HepG2 (cell line): ENCODE data around the gene SPRR2G. TPM values are rescaled to one million over a fixed set of nuclear protein-coding genes. Genes with fewer than 3 reads are reported as not detected.

Experiments used
- polyA plus RNA-seq, 8 experiments: library from polyadenylated mRNA; depleted of rRNA in 3 of 8; stranded (reverse) in 7 of 8; unstranded in 1 of 8; fragments of >200 nt; fragmentation: Illumina TruSeq in 4 of 8; extraction: Trizol in 4 of 8; gene quantifications; 2 replicates each; pipeline versions ENCODE4 v1.2.1 to v1.2.3, GENCODE V29; 2011 to 2016; ENCODE audit warnings: low read depth in 4 of 8, missing spikeins in 1 of 8, mixed read lengths in 1 of 8; ENCODE audit not compliant: insufficient read depth in 1 of 8
- small RNA-seq, 3 experiments: library from RNA; depleted of rRNA; stranded (forward); fragments of <200 nt; gene quantifications; one replicate each; pipeline ENCODE3, GENCODE V24; 2012; ENCODE audit warnings: low read depth in 2 of 3, low replicate concordance in 1 of 3; ENCODE audit not compliant: insufficient read length in 3 of 3, insufficient read depth in 2 of 3
- total RNA-seq, 5 experiments: library from RNA; depleted of rRNA; stranded (reverse); fragments of >200 nt; fragmentation: Illumina TruSeq; extraction: Trizol; gene quantifications; 2 replicates each; pipeline ENCODE4 v1.2.3, GENCODE V29; 2016; ENCODE audit warnings: low read depth in 1 of 5

SPRR2G gene
- total and polyA plus RNA-seq, 2 of the 13 experiments (the other 11 are each of a cell fraction or from before 2014, with no cell fraction given): not detected

Small RNAs within 50 kb of the gene (small RNA-seq; reads per million reads assigned to genes)
- 0 reads per million in 3 experiments for gene SPRR2C

Other genes with a start within 250 kb of the SPRR2G start
- gene IVL, start 242.3 kb downstream of the SPRR2G start, total RNA-seq (2016; rRNA removed; fragmentation: Illumina TruSeq; extraction: Trizol): not detected in 2 replicates
- not detected in 2 replicates for gene IVL, start 242.3 kb downstream of the SPRR2G start, polyA plus RNA-seq (2011; rRNA removed)
- gene SPRR5, start 203.7 kb downstream of the SPRR2G start, total RNA-seq (2016; rRNA removed; fragmentation: Illumina TruSeq; extraction: Trizol): not detected in 2 replicates
- not detected in 2 replicates for gene SPRR5, start 203.7 kb downstream of the SPRR2G start, polyA plus RNA-seq (2011; rRNA removed)
- gene SPRR4, start 180.2 kb downstream of the SPRR2G start, total RNA-seq (2016; rRNA removed; fragmentation: Illumina TruSeq; extraction: Trizol): not detected in 2 replicates
- not detected in 2 replicates for gene SPRR4, start 180.2 kb downstream of the SPRR2G start, polyA plus RNA-seq (2011; rRNA removed)
- gene SPRR1A, start 166.8 kb downstream of the SPRR2G start, total RNA-seq (2016; rRNA removed; fragmentation: Illumina TruSeq; extraction: Trizol): not detected in 2 replicates
- gene SPRR1A, start 166.8 kb downstream of the SPRR2G start, polyA plus RNA-seq (2011; rRNA removed): not detected in 2 replicates
- gene SPRR3, start 149.1 kb downstream of the SPRR2G start, total RNA-seq (2016; rRNA removed; fragmentation: Illumina TruSeq; extraction: Trizol): not detected in 2 replicates
- not detected in 2 replicates for gene SPRR3, start 149.1 kb downstream of the SPRR2G start, polyA plus RNA-seq (2011; rRNA removed)
- not detected in 2 replicates for gene SPRR1B, start 119.7 kb downstream of the SPRR2G start, total RNA-seq (2016; rRNA removed; fragmentation: Illumina TruSeq; extraction: Trizol)
- gene SPRR1B, start 119.7 kb downstream of the SPRR2G start, polyA plus RNA-seq (2011; rRNA removed): not detected in 2 replicates
- gene SPRR2D, start 109.8 kb downstream of the SPRR2G start, total RNA-seq (2016; rRNA removed; fragmentation: Illumina TruSeq; extraction: Trizol): not detected in 2 replicates
- not detected in 2 replicates for gene SPRR2D, start 109.8 kb downstream of the SPRR2G start, polyA plus RNA-seq (2011; rRNA removed)
- gene SPRR2A, start 93.4 kb downstream of the SPRR2G start, total RNA-seq (2016; rRNA removed; fragmentation: Illumina TruSeq; extraction: Trizol): not detected in 2 replicates
- not detected in 2 replicates for gene SPRR2A, start 93.4 kb downstream of the SPRR2G start, polyA plus RNA-seq (2011; rRNA removed)
- not detected in 2 replicates for gene SPRR2B, start 79.3 kb downstream of the SPRR2G start, total RNA-seq (2016; rRNA removed; fragmentation: Illumina TruSeq; extraction: Trizol)
- not detected in 2 replicates for gene SPRR2B, start 79.3 kb downstream of the SPRR2G start, polyA plus RNA-seq (2011; rRNA removed)
- gene SPRR2E, start 56.4 kb downstream of the SPRR2G start, total RNA-seq (2016; rRNA removed; fragmentation: Illumina TruSeq; extraction: Trizol): not detected in 2 replicates
- gene SPRR2E, start 56.4 kb downstream of the SPRR2G start, polyA plus RNA-seq (2011; rRNA removed): not detected in 2 replicates
- not detected in 2 replicates for gene SPRR2F, start 37.4 kb downstream of the SPRR2G start, total RNA-seq (2016; rRNA removed; fragmentation: Illumina TruSeq; extraction: Trizol)
- not detected in 2 replicates for gene SPRR2F, start 37.4 kb downstream of the SPRR2G start, polyA plus RNA-seq (2011; rRNA removed)
- gene LELP1, start 52.5 kb upstream of the SPRR2G start, total RNA-seq (2016; rRNA removed; fragmentation: Illumina TruSeq; extraction: Trizol): not detected in 2 replicates
- not detected in 2 replicates for gene LELP1, start 52.5 kb upstream of the SPRR2G start, polyA plus RNA-seq (2011; rRNA removed)
- not detected in 2 replicates for gene PRR9, start 66.7 kb upstream of the SPRR2G start, total RNA-seq (2016; rRNA removed; fragmentation: Illumina TruSeq; extraction: Trizol)
- not detected in 2 replicates for gene PRR9, start 66.7 kb upstream of the SPRR2G start, polyA plus RNA-seq (2011; rRNA removed)
- gene LORICRIN, start 108.8 kb upstream of the SPRR2G start, total RNA-seq (2016; rRNA removed; fragmentation: Illumina TruSeq; extraction: Trizol): not detected in 2 replicates
- gene LORICRIN, start 108.8 kb upstream of the SPRR2G start, polyA plus RNA-seq (2011; rRNA removed): not detected in 2 replicates
- not detected in 2 replicates for gene PGLYRP3, start 162.1 kb upstream of the SPRR2G start, total RNA-seq (2016; rRNA removed; fragmentation: Illumina TruSeq; extraction: Trizol)
- not detected in 2 replicates for gene PGLYRP3, start 162.1 kb upstream of the SPRR2G start, polyA plus RNA-seq (2011; rRNA removed)
- gene PGLYRP4, start 198.0 kb upstream of the SPRR2G start, total RNA-seq (2016; rRNA removed; fragmentation: Illumina TruSeq; extraction: Trizol): not detected in 2 replicates
- gene PGLYRP4, start 198.0 kb upstream of the SPRR2G start, polyA plus RNA-seq (2011; rRNA removed): not detected in 2 replicates
- gene S100A9, start 207.0 kb upstream of the SPRR2G start, total RNA-seq (2016; rRNA removed; fragmentation: Illumina TruSeq; extraction: Trizol): 0.31 and 1.1 TPM in 2 replicates
- gene S100A9, start 207.0 kb upstream of the SPRR2G start, polyA plus RNA-seq (2011; rRNA removed): 0.61 and 0.69 TPM in 2 replicates
- not detected in 2 replicates for gene S100A12, start 224.7 kb upstream of the SPRR2G start, total RNA-seq (2016; rRNA removed; fragmentation: Illumina TruSeq; extraction: Trizol)
- not detected in 2 replicates for gene S100A12, start 224.7 kb upstream of the SPRR2G start, polyA plus RNA-seq (2011; rRNA removed)
- gene S100A8, start 240.2 kb upstream of the SPRR2G start, total RNA-seq (2016; rRNA removed; fragmentation: Illumina TruSeq; extraction: Trizol): not detected in 2 replicates
- gene S100A8, start 240.2 kb upstream of the SPRR2G start, polyA plus RNA-seq (2011; rRNA removed): not detected in 2 replicates